Measurements from ENCODE around the gene WNT8B.
A peak's percentile ranks its signal among the peaks of the same experiment; 100 is the strongest.

WNT8B gene

DNA sequence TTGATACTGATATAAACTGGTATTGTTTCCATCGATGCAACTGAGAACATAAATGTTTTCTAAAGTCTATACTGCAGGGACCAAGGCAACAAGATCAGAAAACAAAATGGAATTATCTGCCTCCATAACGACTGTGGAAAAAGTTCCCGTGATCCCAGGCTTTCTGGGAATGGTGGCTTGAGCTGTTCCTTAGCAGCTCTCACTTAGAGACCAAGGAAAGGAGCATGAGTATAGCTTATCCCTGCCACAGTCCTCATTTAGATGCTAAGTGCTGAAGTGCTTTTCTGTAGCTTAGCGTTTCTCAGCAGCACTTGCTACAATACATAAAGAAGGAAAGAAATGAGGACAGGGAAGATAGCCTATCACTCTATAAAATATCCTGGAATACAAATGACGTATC lies 5.5 kb downstream of the WNT8B start:
- DNase-seq (ENCODE audit: low read depth) = no peak
- Histone ChIP-seq H3K4me3 (ENCODE audit: low read length) (no peak overlapping the region), H3K9me3 (ENCODE audit: control insufficient read depth, low read length) (no peaks in the 10 kb centered on the region), H3K36me3 (ENCODE audit: control insufficient read depth, insufficient read depth, low read length, severe bottlenecking) (no peaks in the 10 kb centered on the region), H3K9ac (ENCODE audit: low read length) (no peak overlapping the region), H3K4me1 (ENCODE audit: control insufficient read depth, insufficient read depth, low read length) (peaks cover 8% of the 10 kb centered on the region), H3K27me3 (replicated peaks; ENCODE audit: control insufficient read depth, insufficient read depth, low read length) (peaks cover 11% of the 10 kb centered on the region)

DNA sequence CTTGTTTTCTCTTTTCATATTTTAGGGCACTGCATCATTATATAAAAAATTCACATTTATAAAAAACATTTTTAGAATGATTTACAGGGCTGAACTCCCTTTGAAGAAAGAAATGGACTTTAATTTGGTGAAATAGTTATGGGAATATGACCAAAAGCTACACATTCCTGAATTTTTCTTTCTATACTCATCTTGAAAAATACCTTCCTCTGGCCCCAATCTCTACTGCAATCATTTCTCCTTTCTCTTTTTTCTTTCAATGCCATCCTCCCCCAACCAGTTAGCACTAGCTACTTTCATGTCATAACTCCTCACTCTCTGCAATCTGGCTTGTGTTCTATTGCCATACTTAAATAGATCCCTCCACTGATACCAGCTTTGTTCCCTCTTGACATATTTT lies 6.2 kb downstream of the WNT8B start:
- Histone ChIP-seq H3K4me1 (ENCODE audit: control insufficient read depth, insufficient read depth, low read length) (peaks cover 8% of the 10 kb centered on the region), H3K27me3 (replicated peaks; ENCODE audit: control insufficient read depth, insufficient read depth, low read length) (peaks cover 13% of the 10 kb centered on the region), H3K9ac (ENCODE audit: low read length) (no peak overlapping the region), H3K36me3 (ENCODE audit: control insufficient read depth, insufficient read depth, low read length, severe bottlenecking) (no peaks in the 10 kb centered on the region), H3K4me3 (ENCODE audit: low read length) (no peak overlapping the region), H3K9me3 (ENCODE audit: control insufficient read depth, low read length) (no peaks in the 10 kb centered on the region)
- DNase-seq (ENCODE audit: low read depth) = peak; percentile 43

DNA sequence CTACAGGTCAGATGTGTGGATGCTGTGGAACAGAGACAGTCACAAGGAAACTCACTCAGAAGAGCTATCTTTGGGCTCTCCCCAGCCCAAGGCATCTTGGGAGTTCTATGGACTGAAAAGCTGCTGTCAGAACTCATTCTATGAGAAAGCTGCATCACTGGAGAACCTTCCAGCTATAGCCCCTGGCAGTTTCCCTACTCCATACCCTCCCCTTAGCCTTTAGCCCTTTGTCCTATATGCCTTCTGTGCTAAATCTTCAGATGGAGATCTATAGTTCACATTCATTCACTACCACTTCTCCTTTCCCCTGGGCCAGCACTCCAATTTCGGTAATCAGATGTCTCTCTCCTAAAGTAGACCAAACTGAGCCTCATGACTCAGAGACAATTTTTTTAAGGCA lies 6.9 kb downstream of the WNT8B start:
- Histone ChIP-seq H3K27me3 (replicated peaks; ENCODE audit: control insufficient read depth, insufficient read depth, low read length) (peaks cover 13% of the 10 kb centered on the region), H3K4me3 (ENCODE audit: low read length) (no peak overlapping the region)

DNA sequence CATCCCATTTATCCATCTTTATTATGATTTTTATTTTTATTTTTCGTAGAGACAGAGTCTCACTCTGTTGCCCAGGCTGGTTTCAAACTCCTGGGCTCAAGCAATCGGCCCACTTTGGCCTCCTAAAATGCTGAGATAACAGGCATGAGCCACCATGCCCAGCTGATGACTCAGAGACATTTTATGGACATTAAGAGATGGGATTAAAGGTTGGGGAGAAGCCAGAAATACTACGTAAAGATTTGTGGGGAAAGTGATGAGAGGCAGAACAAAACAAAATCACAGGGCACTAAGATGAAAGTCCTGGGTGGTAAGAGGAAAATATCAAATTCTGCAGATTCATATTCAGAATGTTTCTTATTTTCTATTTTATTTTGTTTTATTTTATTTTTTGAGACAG lies 7.6 kb downstream of the WNT8B start:
- peak; percentile 30 for DNase-seq (ENCODE audit: low read depth)
- Histone ChIP-seq H3K9ac (ENCODE audit: low read length) (no peak overlapping the region), H3K36me3 (ENCODE audit: control insufficient read depth, insufficient read depth, low read length, severe bottlenecking) (no peaks in the 10 kb centered on the region), H3K9me3 (ENCODE audit: control insufficient read depth, low read length) (no peaks in the 10 kb centered on the region), H3K4me3 (ENCODE audit: low read length) (no peak overlapping the region), H3K4me1 (ENCODE audit: control insufficient read depth, insufficient read depth, low read length) (peaks cover 8% of the 10 kb centered on the region), H3K27me3 (replicated peaks; ENCODE audit: control insufficient read depth, insufficient read depth, low read length) (peaks cover 13% of the 10 kb centered on the region)

More for the DNA sequence above, 6.9 kb downstream of the WNT8B start:
- Histone ChIP-seq H3K9ac (ENCODE audit: low read length) (no peak overlapping the region), H3K4me1 (ENCODE audit: control insufficient read depth, insufficient read depth, low read length) (peaks cover 8% of the 10 kb centered on the region), H3K36me3 (ENCODE audit: control insufficient read depth, insufficient read depth, low read length, severe bottlenecking) (no peaks in the 10 kb centered on the region), H3K9me3 (ENCODE audit: control insufficient read depth, low read length) (no peaks in the 10 kb centered on the region)
- DNase-seq (ENCODE audit: low read depth) = peak; percentile 17

DNA sequence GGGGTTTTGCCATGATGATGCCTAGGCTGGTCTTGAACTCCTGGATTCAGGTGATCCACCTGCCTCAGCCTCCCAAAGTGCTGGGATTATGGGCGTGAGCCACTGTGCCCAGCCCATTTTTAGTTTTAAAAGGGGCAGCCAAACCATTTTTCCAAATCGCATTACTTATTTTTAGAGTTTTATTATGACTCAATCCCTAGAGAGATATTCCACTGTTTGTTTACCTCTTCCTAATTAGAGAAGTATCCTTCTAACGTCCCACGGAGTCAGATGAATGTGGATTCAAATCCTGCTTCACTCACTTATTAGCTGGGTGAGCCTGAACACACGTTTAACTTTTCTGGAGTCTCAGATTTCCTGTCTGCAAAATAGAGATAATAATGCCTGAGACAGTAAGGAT lies 15.2 kb downstream of the WNT8B start:
- Histone ChIP-seq H3K9me3 (ENCODE audit: control insufficient read depth, low read length) (no peaks in the 10 kb centered on the region), H3K4me1 (ENCODE audit: control insufficient read depth, insufficient read depth, low read length) (peaks cover 13% of the 10 kb centered on the region), H3K9ac (ENCODE audit: low read length) (no peak overlapping the region), H3K36me3 (ENCODE audit: control insufficient read depth, insufficient read depth, low read length, severe bottlenecking) (no peaks in the 10 kb centered on the region), H3K4me3 (ENCODE audit: low read length) (no peak overlapping the region), H3K27me3 (replicated peaks; ENCODE audit: control insufficient read depth, insufficient read depth, low read length) (peaks cover 40% of the 10 kb centered on the region)
- DNase-seq (ENCODE audit: low read depth) = no peak

DNA sequence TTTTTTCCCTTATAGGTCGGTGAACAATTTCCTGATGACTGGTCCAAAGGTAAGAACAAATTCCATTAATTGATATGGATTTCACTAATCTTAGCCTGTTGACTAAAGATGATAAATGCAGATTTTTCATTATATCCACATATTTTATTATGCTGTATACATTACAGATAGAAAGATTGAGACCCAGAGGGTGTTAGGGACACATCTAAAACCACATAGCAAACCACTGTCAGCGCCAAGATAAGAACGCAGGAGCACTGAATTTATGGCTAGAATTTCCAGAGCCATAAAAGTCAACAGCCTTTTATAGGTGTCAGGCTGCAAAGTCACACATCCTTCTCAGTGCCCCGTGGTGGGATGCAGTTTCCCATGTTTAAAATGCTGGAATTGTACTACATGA lies 16.2 kb downstream of the WNT8B start:
- Histone ChIP-seq H3K9ac (ENCODE audit: low read length) (no peak overlapping the region), H3K27me3 (replicated peaks; ENCODE audit: control insufficient read depth, insufficient read depth, low read length) (peaks cover 45% of the 10 kb centered on the region), H3K4me1 (ENCODE audit: control insufficient read depth, insufficient read depth, low read length) (peaks cover 13% of the 10 kb centered on the region), H3K36me3 (ENCODE audit: control insufficient read depth, insufficient read depth, low read length, severe bottlenecking) (no peaks in the 10 kb centered on the region), H3K4me3 (ENCODE audit: low read length) (no peak overlapping the region), H3K9me3 (ENCODE audit: control insufficient read depth, low read length) (no peaks in the 10 kb centered on the region)
- no peak for DNase-seq (ENCODE audit: low read depth)

DNA sequence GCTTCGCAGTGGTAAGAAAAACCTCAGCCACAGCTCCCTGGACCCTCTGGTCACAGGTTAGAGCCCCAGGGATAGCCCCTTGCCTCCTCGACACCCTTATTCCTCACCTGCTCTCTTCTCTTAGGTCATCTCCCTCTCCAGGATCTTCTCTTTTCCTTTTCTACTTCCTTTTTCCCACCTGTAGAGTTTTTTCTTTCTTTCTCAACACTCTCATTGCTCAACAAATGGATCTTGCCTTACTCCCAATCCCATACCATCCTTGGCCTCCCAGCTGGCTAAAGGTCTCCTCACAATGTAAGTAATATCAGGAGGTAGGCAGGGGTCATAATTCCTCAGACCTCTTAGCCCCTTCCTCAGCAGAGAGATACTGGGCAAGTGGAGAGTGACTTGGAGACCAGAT lies 17.2 kb downstream of the WNT8B start:
- Histone ChIP-seq H3K4me1 (ENCODE audit: control insufficient read depth, insufficient read depth, low read length) (peaks cover 13% of the 10 kb centered on the region), H3K9me3 (ENCODE audit: control insufficient read depth, low read length) (no peaks in the 10 kb centered on the region), H3K36me3 (ENCODE audit: control insufficient read depth, insufficient read depth, low read length, severe bottlenecking) (no peaks in the 10 kb centered on the region), H3K4me3 (ENCODE audit: low read length) (no peak overlapping the region), H3K27me3 (replicated peaks; ENCODE audit: control insufficient read depth, insufficient read depth, low read length) (peaks cover 54% of the 10 kb centered on the region), H3K9ac (ENCODE audit: low read length) (no peak overlapping the region)
- DNase-seq (ENCODE audit: low read depth) = no peak

DNA sequence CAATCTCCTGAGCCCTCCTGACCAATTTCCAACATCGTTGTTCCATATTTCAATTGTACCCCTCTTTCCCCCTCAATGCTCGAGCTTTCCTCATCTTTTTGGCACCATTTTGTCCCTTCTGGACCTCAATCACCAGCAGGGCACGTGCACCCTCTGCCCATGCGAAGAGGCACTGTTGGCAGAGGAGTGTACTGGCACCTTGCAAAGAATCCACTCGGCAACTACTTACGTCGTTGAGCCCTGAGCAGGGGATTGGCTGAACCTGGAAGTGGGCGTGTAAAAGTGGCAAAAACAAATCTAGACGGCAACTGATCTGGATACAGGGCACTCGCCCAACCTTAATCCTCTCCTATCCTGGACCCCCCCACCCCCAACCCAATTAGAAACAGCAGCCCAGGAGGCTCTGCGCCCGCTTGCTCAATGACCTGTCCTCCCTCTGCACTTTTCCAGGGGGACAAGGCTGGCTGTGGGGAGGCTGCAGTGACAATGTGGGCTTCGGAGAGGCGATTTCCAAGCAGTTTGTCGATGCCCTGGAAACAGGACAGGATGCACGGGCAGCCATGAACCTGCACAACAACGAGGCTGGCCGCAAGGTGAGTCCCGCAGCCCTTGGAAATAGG lies 18.8 kb downstream of the WNT8B start:
- H3K4me3 ChIP-seq (ENCODE audit: low read length) = peak overlapping the region; percentile 72
- H3K9ac ChIP-seq (ENCODE audit: low read length) = no peak overlapping the region
- peaks cover 68% of the 10 kb centered on the region for H3K27me3 ChIP-seq (replicated peaks; ENCODE audit: control insufficient read depth, insufficient read depth, low read length)
- peaks cover 13% of the 10 kb centered on the region for H3K4me1 ChIP-seq (ENCODE audit: control insufficient read depth, insufficient read depth, low read length)
- H3K9me3 ChIP-seq (ENCODE audit: control insufficient read depth, low read length) = no peaks in the 10 kb centered on the region
- H3K36me3 ChIP-seq (ENCODE audit: control insufficient read depth, insufficient read depth, low read length, severe bottlenecking) = no peaks in the 10 kb centered on the region
- peak; percentile 93 for DNase-seq (ENCODE audit: low read depth)

DNA sequence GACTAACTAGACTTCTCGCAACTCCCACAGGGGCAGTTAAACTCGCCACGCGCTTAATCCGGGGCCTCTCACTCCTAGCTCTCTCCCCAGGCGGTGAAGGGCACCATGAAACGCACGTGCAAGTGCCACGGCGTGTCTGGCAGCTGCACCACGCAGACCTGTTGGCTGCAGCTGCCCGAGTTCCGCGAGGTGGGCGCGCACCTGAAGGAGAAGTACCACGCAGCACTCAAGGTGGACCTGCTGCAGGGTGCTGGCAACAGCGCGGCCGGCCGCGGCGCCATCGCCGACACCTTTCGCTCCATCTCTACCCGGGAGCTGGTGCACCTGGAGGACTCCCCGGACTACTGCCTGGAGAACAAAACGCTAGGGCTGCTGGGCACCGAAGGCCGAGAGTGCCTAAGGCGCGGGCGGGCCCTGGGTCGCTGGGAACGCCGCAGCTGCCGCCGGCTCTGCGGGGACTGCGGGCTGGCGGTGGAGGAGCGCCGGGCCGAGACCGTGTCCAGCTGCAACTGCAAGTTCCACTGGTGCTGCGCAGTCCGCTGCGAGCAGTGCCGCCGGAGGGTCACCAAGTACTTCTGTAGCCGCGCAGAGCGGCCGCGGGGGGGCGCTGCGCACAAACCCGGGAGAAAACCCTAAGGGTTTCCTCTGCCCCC lies 19.5 kb downstream of the WNT8B start:
- peaks cover 13% of the 10 kb centered on the region for H3K4me1 ChIP-seq (ENCODE audit: control insufficient read depth, insufficient read depth, low read length)
- peak overlapping the region; percentile 72 for H3K4me3 ChIP-seq (ENCODE audit: low read length)
- peaks cover 2% of the 10 kb centered on the region for H3K36me3 ChIP-seq (ENCODE audit: control insufficient read depth, insufficient read depth, low read length, severe bottlenecking)
- peaks cover 69% of the 10 kb centered on the region for H3K27me3 ChIP-seq (replicated peaks; ENCODE audit: control insufficient read depth, insufficient read depth, low read length)
- no peak overlapping the region for H3K9ac ChIP-seq (ENCODE audit: low read length)
- no peaks in the 10 kb centered on the region for H3K9me3 ChIP-seq (ENCODE audit: control insufficient read depth, low read length)
- peak; percentile 86 for DNase-seq (ENCODE audit: low read depth)

DNA sequence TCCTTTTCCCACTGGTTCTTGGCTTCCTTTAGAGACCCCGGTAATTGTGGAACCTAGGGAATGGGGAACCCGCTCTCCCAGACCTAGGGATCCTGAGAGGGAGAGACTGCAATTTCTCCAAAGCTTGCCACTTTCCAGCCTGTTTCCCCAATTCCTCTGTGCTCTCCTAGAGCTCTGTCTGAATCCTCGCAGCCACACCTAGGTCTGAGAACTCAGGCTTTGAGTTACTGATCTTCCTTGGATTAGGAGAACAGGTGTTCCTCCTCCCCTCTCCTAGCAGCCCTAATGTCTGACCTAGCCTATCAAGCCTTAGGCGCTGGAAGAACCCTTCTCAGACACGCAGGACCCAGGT lies 20.0 kb downstream of the WNT8B start:
- H3K9me3 ChIP-seq (ENCODE audit: control insufficient read depth, low read length) = no peaks in the 10 kb centered on the region
- H3K9ac ChIP-seq (ENCODE audit: low read length) = no peak overlapping the region
- H3K27me3 ChIP-seq (replicated peaks; ENCODE audit: control insufficient read depth, insufficient read depth, low read length) = peaks cover 69% of the 10 kb centered on the region
- H3K4me3 ChIP-seq (ENCODE audit: low read length) = peak overlapping the region; percentile 72
- peaks cover 13% of the 10 kb centered on the region for H3K4me1 ChIP-seq (ENCODE audit: control insufficient read depth, insufficient read depth, low read length)
- H3K36me3 ChIP-seq (ENCODE audit: control insufficient read depth, insufficient read depth, low read length, severe bottlenecking) = peaks cover 7% of the 10 kb centered on the region
- no peak for DNase-seq (ENCODE audit: low read depth)

DNA sequence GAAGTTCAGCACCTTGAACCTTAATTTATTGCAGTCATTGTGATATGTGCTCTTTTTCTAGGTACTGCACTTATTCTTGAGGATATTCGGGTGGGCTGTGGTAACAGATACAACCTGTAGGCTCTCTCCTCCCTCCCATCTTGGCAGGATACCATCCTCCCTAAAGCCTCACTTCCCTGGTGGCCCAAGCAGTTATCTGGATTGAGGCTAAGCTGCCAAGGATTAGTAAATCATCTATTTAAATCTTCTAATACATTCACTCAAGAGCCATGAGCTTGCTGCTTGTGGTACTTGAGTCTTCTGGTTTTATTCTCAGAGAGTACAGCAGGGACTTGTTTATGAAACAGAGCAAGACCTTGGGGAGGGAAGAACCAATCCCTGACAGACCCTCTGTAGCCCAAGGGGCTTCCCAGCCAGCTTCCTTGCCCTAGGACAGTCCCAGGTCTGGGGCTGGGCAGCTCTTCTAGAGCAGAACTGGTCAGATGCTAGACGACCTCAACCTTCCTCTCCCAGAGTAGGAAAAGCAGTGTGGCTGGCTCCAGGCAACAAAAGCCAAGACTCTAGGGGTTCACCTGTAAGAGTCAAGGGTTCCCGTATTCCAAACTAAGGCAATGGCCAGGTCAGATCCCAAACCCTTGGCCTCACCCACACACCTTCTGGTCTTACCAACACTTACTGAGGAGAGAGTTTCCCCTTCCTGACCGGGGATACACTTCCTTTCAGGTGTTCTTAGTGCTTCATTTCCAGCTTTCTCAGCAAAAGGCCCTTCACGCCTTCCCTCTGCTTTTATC lies 21.3 kb downstream of the WNT8B start:
- peaks cover 59% of the 10 kb centered on the region for H3K27me3 ChIP-seq (replicated peaks; ENCODE audit: control insufficient read depth, insufficient read depth, low read length)
- peaks cover 13% of the 10 kb centered on the region for H3K4me1 ChIP-seq (ENCODE audit: control insufficient read depth, insufficient read depth, low read length)
- DNase-seq (ENCODE audit: low read depth) = no peak
- H3K4me3 ChIP-seq (ENCODE audit: low read length) = no peak overlapping the region
- H3K9ac ChIP-seq (ENCODE audit: low read length) = no peak overlapping the region
- peaks cover 11% of the 10 kb centered on the region for H3K36me3 ChIP-seq (ENCODE audit: control insufficient read depth, insufficient read depth, low read length, severe bottlenecking)
- H3K9me3 ChIP-seq (ENCODE audit: control insufficient read depth, low read length) = no peaks in the 10 kb centered on the region

All from adipocyte (in vitro differentiated cells).